Gastroesophageal sphincter (tissue), 4 donors: ENCODE results near the gene TMEM141. TPM values are rescaled to one million over a fixed set of nuclear protein-coding genes. Genes with fewer than 3 reads are reported as not detected.

Experiments used
- ATAC-seq: fragments of 150-250 bp; one replicate; pipeline ENCODE4 v1.9.1; 2016; ENCODE audit warnings: mild to moderate bottlenecking, moderate library complexity
- H3K27ac ChIP-seq, 4 donors: fragments of 200-600 bp; sonication (generic) in 3 of 4; 1 replicate in 3 of 4; 2 replicates in 1 of 4; pipeline ENCODE4 v1.5.1; 2016 to 2019
- H3K27me3 ChIP-seq: fragments of 200-600 bp; sonication (generic); one replicate; pipeline ENCODE4 v1.5.1; 2019
- H3K36me3 ChIP-seq, 2 donors: fragments of 200-600 bp; sonication (generic); one replicate each; pipeline ENCODE4 v1.5.1; 2019; ENCODE audit warnings: control low read depth in 1 of 2
- H3K4me1 ChIP-seq, 3 donors: fragments of 200-600 bp; sonication (generic); 1 replicate in 2 of 3; 2 replicates in 1 of 3; pipeline ENCODE4 v1.5.1; 2016 to 2019; ENCODE audit warnings: control low read depth in 2 of 3
- H3K4me3 ChIP-seq, 2 donors: fragments of 200-600 bp; sonication (generic); one replicate each; pipeline ENCODE4 v1.5.1; 2019; ENCODE audit warnings: mild to moderate bottlenecking in 1 of 2, moderate library complexity in 1 of 2
- H3K9me3 ChIP-seq, 3 donors: fragments of 200-600 bp; sonication (generic); one replicate each; pipeline ENCODE4 v1.5.1; 2017 to 2019; ENCODE audit warnings: control low read depth in 2 of 3
- EP300 ChIP-seq: sonication (generic); formaldehyde crosslinking; IDR thresholded peaks from one replicate; pipeline ENCODE4 v1.6.1; 2017; ENCODE audit warnings: antibody characterized with exemption, mild to moderate bottlenecking
- POLR2A ChIP-seq, 2 donors: fragments of 450-650 bp; IDR thresholded peaks; one replicate each; pipeline ENCODE4 v1.6.1; 2017; ENCODE audit warnings: antibody characterized with exemption in 2 of 2, mild to moderate bottlenecking in 2 of 2, moderate library complexity in 1 of 2
- POLR2AphosphoS5 ChIP-seq: sonication (generic); formaldehyde crosslinking; IDR thresholded peaks from one replicate; pipeline ENCODE4 v1.6.1; 2017; ENCODE audit warnings: antibody characterized with exemption
- WGBS, 2 donors: methylation state at CpG; one replicate each; pipeline ENCODE4 v1.1.5; 2018; ENCODE audit warnings: low coverage in 1 of 2; 5-methylcytosine and 5-hydroxymethylcytosine counted together
- total RNA-seq, 4 donors: library from RNA; depleted of rRNA; stranded (reverse); fragments of >200 nt; gene quantifications; one replicate each; pipeline ENCODE4 v1.1.0, GENCODE V29; 2016
- TF ChIP-seq, protein P1 (sequence below), 4 experiments: fragments of 200-600 bp in 2 of 4; fragments of 450-650 bp in 2 of 4; sonication (generic) in 1 of 4; IDR thresholded peaks; one replicate each; pipeline ENCODE4 v1.5.1; 2017 to 2019; ENCODE audit warnings: antibody characterized with exemption in 4 of 4, mild to moderate bottlenecking in 2 of 4, moderate library complexity in 2 of 4

Gene TMEM141
- total RNA-seq, 4 donors from 2014 or later: 33.0 to 51.5 (median 40.4) TPM

- Histone ChIP-seq H3K27me3 (peaks cover 31% of the 10 kb centered on the region), H3K4me3 (no peak overlapping the region), H3K27ac (no peak overlapping the region), H3K36me3 (peaks cover 0 to 19% of the 10 kb centered on the region in 2 donors), H3K4me1 (peaks cover 0 to 48% (median 33%) of the 10 kb centered on the region in 3 donors), H3K9me3 (no peaks in the 10 kb centered on the region)
- TF ChIP-seq POLR2AphosphoS5 (no peak), EP300 (no peak), POLR2A (IDR thresholded peaks at IDR 0.05) (no peak)
- TF ChIP-seq, protein P1, sequence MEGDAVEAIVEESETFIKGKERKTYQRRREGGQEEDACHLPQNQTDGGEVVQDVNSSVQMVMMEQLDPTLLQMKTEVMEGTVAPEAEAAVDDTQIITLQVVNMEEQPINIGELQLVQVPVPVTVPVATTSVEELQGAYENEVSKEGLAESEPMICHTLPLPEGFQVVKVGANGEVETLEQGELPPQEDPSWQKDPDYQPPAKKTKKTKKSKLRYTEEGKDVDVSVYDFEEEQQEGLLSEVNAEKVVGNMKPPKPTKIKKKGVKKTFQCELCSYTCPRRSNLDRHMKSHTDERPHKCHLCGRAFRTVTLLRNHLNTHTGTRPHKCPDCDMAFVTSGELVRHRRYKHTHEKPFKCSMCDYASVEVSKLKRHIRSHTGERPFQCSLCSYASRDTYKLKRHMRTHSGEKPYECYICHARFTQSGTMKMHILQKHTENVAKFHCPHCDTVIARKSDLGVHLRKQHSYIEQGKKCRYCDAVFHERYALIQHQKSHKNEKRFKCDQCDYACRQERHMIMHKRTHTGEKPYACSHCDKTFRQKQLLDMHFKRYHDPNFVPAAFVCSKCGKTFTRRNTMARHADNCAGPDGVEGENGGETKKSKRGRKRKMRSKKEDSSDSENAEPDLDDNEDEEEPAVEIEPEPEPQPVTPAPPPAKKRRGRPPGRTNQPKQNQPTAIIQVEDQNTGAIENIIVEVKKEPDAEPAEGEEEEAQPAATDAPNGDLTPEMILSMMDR (IDR thresholded peaks at IDR 0.05): no peak
- ATAC-seq: no peak
- WGBS, 2 donors: 100% methylated on average over 4 of the region's 20 CpGs; no CpG with 5 or more reads in 1 of the 2 donors
Observed at GRCh38 chr9:136804509-136805206, 13.5 kb downstream of the TMEM141 start.

DNA sequence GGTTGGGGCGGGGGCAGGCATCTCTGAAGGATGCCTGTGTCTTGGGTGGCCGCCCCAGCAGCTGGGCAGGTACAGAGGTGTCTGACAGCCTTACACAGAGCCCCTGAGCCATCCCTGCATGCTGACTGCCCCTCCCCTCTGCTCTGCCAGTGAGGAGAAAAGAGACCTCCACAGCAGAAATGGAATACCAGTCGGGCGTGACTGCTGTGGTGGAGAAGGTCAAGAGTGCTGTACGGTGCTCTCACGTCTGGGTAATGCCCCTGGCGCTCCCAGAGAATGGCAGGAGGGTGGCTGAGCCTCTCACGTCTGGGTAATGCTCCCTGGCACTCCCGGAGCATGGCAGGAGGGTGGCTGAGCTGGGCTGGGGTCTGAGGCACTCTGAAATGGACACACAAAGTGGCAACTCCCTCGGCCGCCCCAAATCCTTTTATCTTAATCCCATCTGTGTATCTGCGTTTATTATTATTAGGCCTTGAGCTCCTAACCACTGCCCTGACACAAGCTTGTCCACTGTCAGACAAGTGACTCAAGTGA lies 14.1 kb downstream of the TMEM141 start:
- Histone ChIP-seq H3K4me1 (peaks cover 0 to 48% (median 32%) of the 10 kb centered on the region in 3 donors), H3K9me3 (no peaks in the 10 kb centered on the region), H3K27ac (no peak overlapping the region), H3K36me3 (peaks cover 0 to 22% of the 10 kb centered on the region in 2 donors), H3K4me3 (no peak overlapping the region), H3K27me3 (peaks cover 24% of the 10 kb centered on the region)
- TF ChIP-seq EP300 (no peak), POLR2A (IDR thresholded peaks at IDR 0.05) (no peak), POLR2AphosphoS5 (no peak)
- TF ChIP-seq, protein P1 (IDR thresholded peaks at IDR 0.05): no peak
- ATAC-seq: no peak
- 73 to 80% methylated on average over 1 to 3 of the region's 12 CpGs for WGBS, 2 donors

DNA sequence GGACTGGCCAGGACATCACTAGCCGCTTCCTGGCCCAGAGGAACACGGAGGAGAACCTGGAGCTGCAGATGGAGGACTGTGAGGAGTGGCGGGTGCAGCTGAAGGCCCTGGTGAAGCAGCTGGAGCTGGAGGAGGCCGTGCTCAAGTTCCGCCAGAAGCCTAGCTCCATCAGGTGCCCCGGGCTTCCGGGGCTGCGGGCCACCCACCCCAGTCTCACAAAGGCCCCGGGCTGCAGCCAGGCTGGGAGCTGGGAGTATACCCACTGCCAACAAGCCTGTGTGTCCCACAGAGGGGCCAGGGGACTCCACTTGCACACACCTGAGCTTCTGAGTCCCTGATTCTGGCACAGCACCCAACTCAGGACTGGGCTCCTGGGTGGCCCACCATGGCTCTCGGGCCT lies 14.9 kb downstream of the TMEM141 start:
- no CpG with 5 or more reads among the region's 10 CpGs for WGBS, 2 donors
- H3K9me3 ChIP-seq: no peaks in the 10 kb centered on the region
- peaks cover 16% of the 10 kb centered on the region for H3K27me3 ChIP-seq
- no peak for ATAC-seq
- peaks cover 0 to 48% (median 25%) of the 10 kb centered on the region in 3 donors for H3K4me1 ChIP-seq
- TF ChIP-seq EP300 (no peak), POLR2A (IDR thresholded peaks at IDR 0.05) (no peak), POLR2AphosphoS5 (no peak)
- TF ChIP-seq, protein P1 (IDR thresholded peaks at IDR 0.05): no peak
- peaks cover 0 to 30% of the 10 kb centered on the region in 2 donors for H3K36me3 ChIP-seq
- H3K4me3 ChIP-seq: no peak overlapping the region
- no peak overlapping the region for H3K27ac ChIP-seq

DNA sequence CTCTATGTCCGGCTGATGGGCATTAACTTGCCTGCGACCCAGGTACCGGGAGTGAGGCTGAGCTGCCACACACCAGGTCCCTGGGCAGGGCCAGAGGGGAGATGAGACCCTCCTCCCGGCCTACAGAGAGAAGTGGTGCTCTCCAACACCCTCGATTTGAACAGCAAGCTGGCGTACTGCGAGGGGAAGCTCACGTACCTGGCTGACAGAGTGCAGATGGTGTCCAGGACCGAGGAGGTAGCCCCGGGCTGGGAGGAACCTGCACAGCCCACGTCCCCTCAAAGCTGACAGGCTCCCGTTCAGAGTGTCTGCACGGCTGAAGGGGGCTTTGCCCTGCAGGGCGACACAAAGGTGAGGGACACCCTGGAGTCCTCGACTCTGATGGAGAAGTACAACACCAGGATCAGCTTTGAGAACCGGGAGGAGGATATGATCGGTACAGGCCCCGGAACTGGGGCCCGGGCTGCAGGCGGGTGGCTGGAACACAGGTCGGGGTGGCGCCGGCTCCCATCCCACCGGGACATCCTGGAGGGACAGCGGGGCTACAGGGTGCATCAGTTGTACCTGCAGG lies 15.6 kb downstream of the TMEM141 start:
- Histone ChIP-seq H3K27me3 (peaks cover 10% of the 10 kb centered on the region), H3K4me1 (peaks cover 0 to 50% (median 25%) of the 10 kb centered on the region in 3 donors), H3K36me3 (peaks cover 0 to 32% of the 10 kb centered on the region in 2 donors), H3K4me3 (peak overlapping the region; percentile 97 to 99), H3K9me3 (no peaks in the 10 kb centered on the region), H3K27ac (peak overlapping the region in 3 of 4 donors; percentile 85 to 94 (median 88))
- TF ChIP-seq POLR2AphosphoS5: no peak
- TF ChIP-seq EP300: no peak
- no peak for TF ChIP-seq POLR2A (IDR thresholded peaks at IDR 0.05)
- TF ChIP-seq, protein P1 (IDR thresholded peaks at IDR 0.05): no peak
- WGBS, 2 donors: 20% methylated on average over 1 of the region's 25 CpGs; no CpG with 5 or more reads in 1 of the 2 donors
- ATAC-seq: no peak
